ENCODE data around the gene FAM53B.

Gene FAM53B

DNA sequence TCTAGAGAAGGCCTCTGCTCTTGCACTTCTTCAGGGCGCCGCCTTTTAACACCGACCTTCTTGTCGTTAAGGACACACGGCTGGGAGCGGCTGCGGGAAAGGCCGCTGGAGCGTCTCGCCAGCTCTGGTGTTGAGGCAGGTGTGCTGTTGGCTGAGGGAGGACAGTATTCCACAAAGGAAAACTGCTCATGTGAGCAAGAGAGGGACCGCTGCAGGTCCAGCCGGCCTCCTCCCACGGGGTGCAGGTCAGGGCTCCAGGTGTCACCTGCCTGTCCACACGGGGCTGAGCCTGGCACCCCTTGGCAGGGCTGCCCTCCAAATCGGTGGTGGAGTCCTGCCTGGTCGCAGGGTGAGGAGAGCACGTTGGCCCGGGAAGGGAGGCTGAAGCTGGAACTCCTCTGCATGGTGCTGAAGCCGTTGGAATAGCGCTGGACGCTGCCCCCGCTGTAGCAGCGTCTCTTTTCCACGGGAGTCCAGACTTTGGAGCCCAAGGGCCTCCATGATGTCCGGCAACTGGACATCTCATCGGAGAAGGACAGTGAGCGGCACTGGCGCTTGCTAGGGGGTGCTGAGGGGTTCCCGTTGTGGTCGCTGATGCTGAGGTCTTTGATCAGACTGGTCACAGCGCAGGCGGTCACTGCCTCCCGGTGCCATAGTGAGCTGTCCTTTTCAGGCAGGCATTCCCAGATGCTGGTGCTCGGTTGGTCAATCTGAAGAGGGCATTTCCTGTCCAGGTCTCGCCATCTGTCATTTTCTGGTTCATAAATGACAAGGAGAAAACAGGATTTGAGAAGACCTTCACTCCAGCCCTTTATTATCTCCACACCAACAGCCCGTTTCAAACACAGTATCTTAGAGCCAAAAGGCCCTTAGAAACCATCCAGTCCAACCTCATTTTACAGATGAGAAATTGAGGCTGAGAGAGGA is 62.3 kb downstream of the FAM53B start:
- no peak overlapping the region for H3K27ac ChIP-seq (ENCODE audit: low read depth, low read length)
- H3K4ac ChIP-seq (ENCODE audit: low read depth, low read length), result no peak overlapping the region
- no peak overlapping the region for H2BK120ac ChIP-seq (ENCODE audit: insufficient read depth, low read length, poor library complexity)
- no peak overlapping the region for H3K18ac ChIP-seq (ENCODE audit: low read length)
- H2BK5ac ChIP-seq (ENCODE audit: low read depth, low read length, poor library complexity), result no peak overlapping the region
- H2AK5ac ChIP-seq (ENCODE audit: low read length), result no peak overlapping the region
- no CpG with 5 or more reads among the region's 36 CpGs for WGBS (ENCODE audit: extremely low coverage, insufficient coverage, insufficient read length)
- peaks cover 3% of the 10 kb centered on the region for H3K9me3 ChIP-seq (ENCODE audit: insufficient read depth, low read depth, low read length)
- no peak overlapping the region for H3K23ac ChIP-seq (ENCODE audit: low read length)
- no peaks in the 10 kb centered on the region for H3K79me1 ChIP-seq (ENCODE audit: low read length)
- H4K8ac ChIP-seq (ENCODE audit: low read depth, low read length), result no peak overlapping the region
- no peak overlapping the region for H4K91ac ChIP-seq (ENCODE audit: low read depth, low read length)
- no peaks in the 10 kb centered on the region for H3K79me2 ChIP-seq (ENCODE audit: control insufficient read depth, insufficient read depth, low read length, poor library complexity)
- no peak overlapping the region for H2BK12ac ChIP-seq (ENCODE audit: low read length)
- no peak overlapping the region for H3K9ac ChIP-seq (ENCODE audit: low read length)
- H3K14ac ChIP-seq (ENCODE audit: low read length), result no peak overlapping the region
- no peaks in the 10 kb centered on the region for H3K27me3 ChIP-seq (ENCODE audit: insufficient read depth, low read length)
- no peak overlapping the region for H4K12ac ChIP-seq (ENCODE audit: low read depth, low read length)
- H3K4me3 ChIP-seq (ENCODE audit: low read depth, low read length), result no peak overlapping the region
- H2AFZ ChIP-seq (ENCODE audit: insufficient read depth, low read length, poor library complexity), result no peak overlapping the region
- peaks cover 17 to 21% of the 10 kb centered on the region in 2 experiments for H3K36me3 ChIP-seq (ENCODE audit: control insufficient read depth in 1 of 2, insufficient read depth in 2 of 2, low read length in 2 of 2)
- H3K4me2 ChIP-seq (ENCODE audit: low read length), result no peak overlapping the region
- DNase-seq, result no peak
- H3K4me1 ChIP-seq (ENCODE audit: control insufficient read depth in 1 of 2, insufficient read depth in 2 of 2, low read length in 2 of 2), result peaks cover 8 to 12% of the 10 kb centered on the region in 2 experiments

DNA sequence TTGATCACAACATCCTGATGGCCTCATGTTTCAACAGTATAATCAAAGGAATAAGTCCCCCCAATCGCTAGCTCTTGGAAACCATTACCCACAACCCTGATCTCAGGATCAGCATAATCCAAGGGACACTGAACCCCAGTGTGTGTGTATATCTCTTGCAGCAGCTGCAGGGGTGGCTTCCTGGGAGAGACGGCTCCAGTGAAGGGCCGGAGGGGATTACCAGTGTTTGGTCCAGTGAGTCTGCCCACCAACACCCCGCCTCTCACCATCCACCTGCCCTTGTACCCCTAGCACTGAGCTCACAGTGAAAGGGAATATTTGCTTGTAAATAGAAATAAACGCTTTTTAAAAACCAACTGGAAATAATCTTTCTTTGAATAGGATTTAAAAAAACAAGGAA is 63.1 kb downstream of the FAM53B start:
- Histone ChIP-seq H3K79me2 (ENCODE audit: control insufficient read depth, insufficient read depth, low read length, poor library complexity) (no peaks in the 10 kb centered on the region), H3K9ac (ENCODE audit: low read length) (no peak overlapping the region), H3K18ac (ENCODE audit: low read length) (no peak overlapping the region), H2BK12ac (ENCODE audit: low read length) (no peak overlapping the region), H3K4me1 (ENCODE audit: control insufficient read depth in 1 of 2, insufficient read depth in 2 of 2, low read length in 2 of 2) (peaks cover 11 to 15% of the 10 kb centered on the region in 2 experiments), H3K4ac (ENCODE audit: low read depth, low read length) (no peak overlapping the region), H3K9me3 (ENCODE audit: insufficient read depth, low read depth, low read length) (no peaks in the 10 kb centered on the region), H2BK120ac (ENCODE audit: insufficient read depth, low read length, poor library complexity) (no peak overlapping the region), H3K4me2 (ENCODE audit: low read length) (no peak overlapping the region), H3K27me3 (ENCODE audit: insufficient read depth, low read length) (no peaks in the 10 kb centered on the region), H2AK5ac (ENCODE audit: low read length) (no peak overlapping the region), H3K4me3 (ENCODE audit: low read depth, low read length) (no peak overlapping the region), H4K8ac (ENCODE audit: low read depth, low read length) (no peak overlapping the region), H3K27ac (ENCODE audit: low read depth, low read length) (no peak overlapping the region), H3K23ac (ENCODE audit: low read length) (no peak overlapping the region), H2BK5ac (ENCODE audit: low read depth, low read length, poor library complexity) (no peak overlapping the region), H4K91ac (ENCODE audit: low read depth, low read length) (no peak overlapping the region), H2AFZ (ENCODE audit: insufficient read depth, low read length, poor library complexity) (no peak overlapping the region), H3K79me1 (ENCODE audit: low read length) (no peaks in the 10 kb centered on the region), H3K36me3 (ENCODE audit: control insufficient read depth in 1 of 2, insufficient read depth in 2 of 2, low read length in 2 of 2) (peaks cover 13 to 18% of the 10 kb centered on the region in 2 experiments), H4K12ac (ENCODE audit: low read depth, low read length) (no peak overlapping the region), H3K14ac (ENCODE audit: low read length) (no peak overlapping the region)
- WGBS (ENCODE audit: extremely low coverage, insufficient coverage, insufficient read length), result no CpG with 5 or more reads among the region's 5 CpGs
- DNase-seq, result no peak

DNA sequence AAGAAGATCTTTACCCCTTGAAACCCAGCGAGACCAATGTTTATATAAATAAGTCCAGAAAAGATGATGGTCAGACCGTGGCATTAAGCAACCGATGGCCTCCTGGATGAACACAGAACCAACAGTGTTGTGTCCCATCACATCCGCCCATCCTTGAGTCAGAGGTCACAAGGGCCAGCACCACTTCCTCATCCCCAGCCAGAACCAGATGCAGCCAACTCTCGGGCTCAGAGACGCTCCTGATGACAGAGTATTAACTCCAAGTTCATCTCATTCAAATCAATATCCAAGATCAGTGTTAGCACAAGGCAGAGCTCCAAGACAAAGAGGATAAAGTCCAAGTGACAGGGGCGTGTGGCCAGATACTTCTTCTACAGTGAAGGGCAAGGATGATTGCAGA is 63.5 kb downstream of the FAM53B start:
- no peak overlapping the region for H3K18ac ChIP-seq (ENCODE audit: low read length)
- H2BK5ac ChIP-seq (ENCODE audit: low read depth, low read length, poor library complexity), result no peak overlapping the region
- peaks cover 11 to 15% of the 10 kb centered on the region in 2 experiments for H3K4me1 ChIP-seq (ENCODE audit: control insufficient read depth in 1 of 2, insufficient read depth in 2 of 2, low read length in 2 of 2)
- no peaks in the 10 kb centered on the region for H3K79me2 ChIP-seq (ENCODE audit: control insufficient read depth, insufficient read depth, low read length, poor library complexity)
- H3K27ac ChIP-seq (ENCODE audit: low read depth, low read length), result no peak overlapping the region
- H3K4me3 ChIP-seq (ENCODE audit: low read depth, low read length), result no peak overlapping the region
- no peak overlapping the region for H2AFZ ChIP-seq (ENCODE audit: insufficient read depth, low read length, poor library complexity)
- H4K91ac ChIP-seq (ENCODE audit: low read depth, low read length), result no peak overlapping the region
- H2AK5ac ChIP-seq (ENCODE audit: low read length), result no peak overlapping the region
- WGBS (ENCODE audit: extremely low coverage, insufficient coverage, insufficient read length), result no CpG with 5 or more reads among the region's 7 CpGs
- no peak overlapping the region for H3K14ac ChIP-seq (ENCODE audit: low read length)
- H2BK12ac ChIP-seq (ENCODE audit: low read length), result no peak overlapping the region
- DNase-seq, result peak; percentile 11 to 24
- no peak overlapping the region for H4K12ac ChIP-seq (ENCODE audit: low read depth, low read length)
- H3K4me2 ChIP-seq (ENCODE audit: low read length), result no peak overlapping the region
- no peak overlapping the region for H3K9ac ChIP-seq (ENCODE audit: low read length)
- peaks cover 13 to 18% of the 10 kb centered on the region in 2 experiments for H3K36me3 ChIP-seq (ENCODE audit: control insufficient read depth in 1 of 2, insufficient read depth in 2 of 2, low read length in 2 of 2)
- H3K23ac ChIP-seq (ENCODE audit: low read length), result no peak overlapping the region
- H2BK120ac ChIP-seq (ENCODE audit: insufficient read depth, low read length, poor library complexity), result no peak overlapping the region
- no peaks in the 10 kb centered on the region for H3K9me3 ChIP-seq (ENCODE audit: insufficient read depth, low read depth, low read length)
- no peak overlapping the region for H3K4ac ChIP-seq (ENCODE audit: low read depth, low read length)
- H3K27me3 ChIP-seq (ENCODE audit: insufficient read depth, low read length), result no peaks in the 10 kb centered on the region
- no peaks in the 10 kb centered on the region for H3K79me1 ChIP-seq (ENCODE audit: low read length)
- no peak overlapping the region for H4K8ac ChIP-seq (ENCODE audit: low read depth, low read length)

- peaks cover 11 to 15% of the 10 kb centered on the region in 2 experiments for H3K4me1 ChIP-seq (ENCODE audit: control insufficient read depth in 1 of 2, insufficient read depth in 2 of 2, low read length in 2 of 2)
- no CpG with 5 or more reads among the region's 8 CpGs for WGBS (ENCODE audit: extremely low coverage, insufficient coverage, insufficient read length)
- no peaks in the 10 kb centered on the region for H3K27me3 ChIP-seq (ENCODE audit: insufficient read depth, low read length)
- H4K8ac ChIP-seq (ENCODE audit: low read depth, low read length), result no peak overlapping the region
- no peak overlapping the region for H3K4me3 ChIP-seq (ENCODE audit: low read depth, low read length)
- no peaks in the 10 kb centered on the region for H3K9me3 ChIP-seq (ENCODE audit: insufficient read depth, low read depth, low read length)
- no peak overlapping the region for H4K91ac ChIP-seq (ENCODE audit: low read depth, low read length)
- no peak overlapping the region for H3K4ac ChIP-seq (ENCODE audit: low read depth, low read length)
- H3K27ac ChIP-seq (ENCODE audit: low read depth, low read length), result no peak overlapping the region
- H4K12ac ChIP-seq (ENCODE audit: low read depth, low read length), result no peak overlapping the region
- no peak overlapping the region for H2AK5ac ChIP-seq (ENCODE audit: low read length)
- no peak for DNase-seq
- no peak overlapping the region for H2BK12ac ChIP-seq (ENCODE audit: low read length)
- no peak overlapping the region for H3K18ac ChIP-seq (ENCODE audit: low read length)
- H3K14ac ChIP-seq (ENCODE audit: low read length), result no peak overlapping the region
- H2AFZ ChIP-seq (ENCODE audit: insufficient read depth, low read length, poor library complexity), result no peak overlapping the region
- H3K36me3 ChIP-seq (ENCODE audit: control insufficient read depth in 1 of 2, insufficient read depth in 2 of 2, low read length in 2 of 2), result peaks cover 13 to 18% of the 10 kb centered on the region in 2 experiments
- H3K23ac ChIP-seq (ENCODE audit: low read length), result no peak overlapping the region
- H2BK120ac ChIP-seq (ENCODE audit: insufficient read depth, low read length, poor library complexity), result no peak overlapping the region
- H2BK5ac ChIP-seq (ENCODE audit: low read depth, low read length, poor library complexity), result no peak overlapping the region
- no peak overlapping the region for H3K9ac ChIP-seq (ENCODE audit: low read length)
- no peaks in the 10 kb centered on the region for H3K79me1 ChIP-seq (ENCODE audit: low read length)
- H3K79me2 ChIP-seq (ENCODE audit: control insufficient read depth, insufficient read depth, low read length, poor library complexity), result no peaks in the 10 kb centered on the region
- no peak overlapping the region for H3K4me2 ChIP-seq (ENCODE audit: low read length)
Measured at GRCh38 chr10:124679401-124679800, 64.8 kb downstream of the FAM53B start.
